ENCODE results near the gene PLCB4. TPM values are rescaled to one million over a fixed set of nuclear protein-coding genes. Genes with fewer than 3 reads are reported as not detected.

Gene PLCB4
- total and polyA plus RNA-seq, 7 donors, result 9.7 to 21.0 (median 12.4) TPM

GRCh38 chr20:9200196-9200595, 131.3 kb downstream of the PLCB4 start:
- Histone ChIP-seq H3K9me3 (no peaks in the 10 kb centered on the region), H3K4me3 (no peak overlapping the region), H3K4me1 (peaks cover 0 to 8% (median 3%) of the 10 kb centered on the region in 4 donors), H3K27ac (no peak overlapping the region), H3K27me3 (no peaks in the 10 kb centered on the region), H3K36me3 (no peaks in the 10 kb centered on the region)
- no peak for DNase-seq
- WGBS, 2 donors, result 91 to 93% methylated on average over 5 of the region's 5 CpGs
- TF ChIP-seq CTCF (IDR thresholded peaks at IDR 0.05), result no peak
- no peak for TF ChIP-seq EP300 (IDR thresholded peaks at IDR 0.05)
- TF ChIP-seq POLR2A (IDR thresholded peaks at IDR 0.05), result no peak
- intact Hi-C loops (cut with DNase I), result no loop called here

GRCh38 chr20:9200620-9201019, 131.7 kb downstream of the PLCB4 start:
- Histone ChIP-seq H3K4me3 (no peak overlapping the region), H3K27ac (no peak overlapping the region), H3K27me3 (no peaks in the 10 kb centered on the region), H3K9me3 (no peaks in the 10 kb centered on the region), H3K36me3 (no peaks in the 10 kb centered on the region), H3K4me1 (peaks cover 0 to 12% (median 3%) of the 10 kb centered on the region in 4 donors)
- DNase-seq, result no peak
- intact Hi-C loops (cut with DNase I), result no loop called here
- WGBS, 2 donors, result 84 to 98% methylated on average over 1 of the region's 1 CpG
- TF ChIP-seq POLR2A (IDR thresholded peaks at IDR 0.05), result no peak

- Histone ChIP-seq H3K9me3 (no peaks in the 10 kb centered on the region), H3K27ac (no peak overlapping the region), H3K27me3 (no peaks in the 10 kb centered on the region), H3K4me3 (no peak overlapping the region), H3K4me1 (peaks cover 0 to 13% (median 3%) of the 10 kb centered on the region in 4 donors), H3K36me3 (no peaks in the 10 kb centered on the region)
- no peak for DNase-seq
- no peak for TF ChIP-seq POLR2AphosphoS5 (IDR thresholded peaks at IDR 0.05)
- no peak for TF ChIP-seq POLR2A (IDR thresholded peaks at IDR 0.05)
- TF ChIP-seq CTCF (IDR thresholded peaks at IDR 0.05), result no peak
- TF ChIP-seq EP300 (IDR thresholded peaks at IDR 0.05), result no peak
- WGBS, 2 donors, result 46 to 57% methylated on average over 3 of the region's 3 CpGs
- intact Hi-C loops (cut with DNase I), result no loop called here
Measured at GRCh38 chr20:9202420-9203080, 133.7 kb downstream of the PLCB4 start.

GRCh38 chr20:9203081-9203447, 134.2 kb downstream of the PLCB4 start:
- intact Hi-C loops (cut with DNase I), result no loop called here
- Histone ChIP-seq H3K4me3 (no peak overlapping the region), H3K27me3 (no peaks in the 10 kb centered on the region), H3K27ac (no peak overlapping the region), H3K36me3 (no peaks in the 10 kb centered on the region), H3K9me3 (no peaks in the 10 kb centered on the region), H3K4me1 (peaks cover 0 to 13% (median 3%) of the 10 kb centered on the region in 4 donors)
- no peak for TF ChIP-seq POLR2AphosphoS5 (IDR thresholded peaks at IDR 0.05)
- no peak for TF ChIP-seq CTCF (IDR thresholded peaks at IDR 0.05)
- no peak for TF ChIP-seq EP300 (IDR thresholded peaks at IDR 0.05)
- no peak for TF ChIP-seq POLR2A (IDR thresholded peaks at IDR 0.05)
- DNase-seq, result no peak

- no peak for TF ChIP-seq POLR2A (IDR thresholded peaks at IDR 0.05)
- TF ChIP-seq EP300 (IDR thresholded peaks at IDR 0.05), result no peak
- TF ChIP-seq POLR2AphosphoS5 (IDR thresholded peaks at IDR 0.05), result no peak
- TF ChIP-seq CTCF (IDR thresholded peaks at IDR 0.05), result no peak
- peaks cover 0 to 13% (median 3%) of the 10 kb centered on the region in 4 donors for H3K4me1 ChIP-seq
- H3K27me3 ChIP-seq, result no peaks in the 10 kb centered on the region
- no peak overlapping the region for H3K4me3 ChIP-seq
- H3K27ac ChIP-seq, result no peak overlapping the region
- H3K36me3 ChIP-seq, result no peaks in the 10 kb centered on the region
- WGBS, 2 donors, result 49 to 77% methylated on average over 5 of the region's 5 CpGs
- intact Hi-C loops (cut with DNase I), result no loop called here
- H3K9me3 ChIP-seq, result no peaks in the 10 kb centered on the region
- no peak for DNase-seq
Measured at GRCh38 chr20:9204979-9205378, 136.1 kb downstream of the PLCB4 start.
